Measurements from ENCODE around the gene BFSP1.

The BFSP1 gene

DNA sequence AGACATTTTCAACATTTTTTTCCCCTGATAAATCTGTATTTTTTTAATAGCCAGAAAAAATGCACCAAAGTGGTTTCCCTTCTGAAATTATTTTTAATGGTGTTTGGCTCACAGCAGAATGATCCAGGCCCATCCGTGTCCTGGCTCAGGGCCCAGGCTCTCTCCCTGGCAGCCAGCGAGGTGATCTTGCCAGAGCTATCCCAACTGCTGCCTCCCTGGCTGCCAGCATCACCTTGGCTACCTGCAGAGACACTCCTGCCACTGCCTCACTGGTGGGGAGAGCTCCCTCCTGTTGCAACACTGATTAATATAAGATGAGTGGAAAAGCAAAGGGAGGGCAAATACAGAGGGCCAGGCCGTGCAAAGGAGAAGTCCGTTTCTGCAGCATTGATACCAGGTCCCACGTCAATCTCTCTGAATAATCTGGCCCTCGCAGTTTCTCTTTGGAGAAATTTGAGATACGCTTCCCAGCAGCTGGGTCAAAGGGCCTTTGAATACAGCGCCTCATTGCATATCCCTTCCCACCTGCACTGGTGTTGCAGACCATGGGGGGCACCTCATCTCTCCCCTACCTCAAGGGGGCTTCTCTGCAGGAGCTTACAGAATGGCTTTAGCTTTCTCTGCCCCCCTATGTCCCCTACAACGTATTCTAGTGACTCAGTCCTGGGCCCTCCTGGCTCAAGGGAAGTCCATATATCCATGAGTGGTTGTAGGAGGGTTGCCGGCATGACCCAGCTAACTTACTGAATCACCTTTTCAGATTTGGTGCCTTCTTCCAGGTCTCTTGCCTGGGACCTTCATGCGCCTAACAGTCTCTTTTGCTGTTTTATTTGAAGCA is 25.9 kb upstream of the BFSP1 start:
- DNase-seq, result no peak

DNA sequence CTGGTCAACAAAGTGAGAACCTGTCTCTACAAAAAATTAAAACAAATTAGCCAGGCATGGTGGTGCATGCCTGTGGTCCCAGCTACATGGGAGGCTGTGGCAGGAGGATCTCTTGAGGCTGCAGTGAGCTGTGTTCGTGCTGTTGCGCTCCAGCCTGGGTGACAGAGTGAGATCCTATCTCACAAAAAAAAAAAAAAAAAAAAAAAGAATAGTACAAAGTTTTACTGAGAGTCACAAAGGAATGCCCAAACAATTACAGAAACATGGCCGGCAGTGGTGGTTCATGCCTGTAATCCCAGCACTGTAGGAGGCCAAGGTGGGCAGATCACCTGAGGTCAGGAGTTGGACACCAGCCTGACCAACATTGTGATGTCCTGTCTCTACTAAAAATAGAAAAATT is 23.9 kb upstream of the BFSP1 start:
- no peak for DNase-seq

DNA sequence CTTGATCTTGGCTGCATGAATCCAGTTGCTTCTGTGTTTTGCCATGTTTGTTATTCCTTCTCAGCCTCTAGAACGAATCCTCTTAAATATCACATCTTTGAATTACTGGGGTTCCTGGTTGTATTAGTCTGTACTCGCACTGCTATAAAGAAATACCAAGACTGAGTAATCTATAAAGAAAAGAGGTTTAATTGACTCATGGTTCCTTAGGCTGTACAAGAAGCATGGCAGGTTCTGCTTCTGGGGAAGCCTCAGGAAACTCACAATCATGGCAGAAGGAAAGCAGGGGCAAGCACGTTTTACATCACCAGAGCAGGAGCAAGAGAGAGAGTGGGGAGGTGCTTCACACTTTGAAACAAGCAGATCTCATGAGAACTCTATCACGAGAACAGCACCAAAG is 18.0 kb upstream of the BFSP1 start:
- no peak for DNase-seq

DNA sequence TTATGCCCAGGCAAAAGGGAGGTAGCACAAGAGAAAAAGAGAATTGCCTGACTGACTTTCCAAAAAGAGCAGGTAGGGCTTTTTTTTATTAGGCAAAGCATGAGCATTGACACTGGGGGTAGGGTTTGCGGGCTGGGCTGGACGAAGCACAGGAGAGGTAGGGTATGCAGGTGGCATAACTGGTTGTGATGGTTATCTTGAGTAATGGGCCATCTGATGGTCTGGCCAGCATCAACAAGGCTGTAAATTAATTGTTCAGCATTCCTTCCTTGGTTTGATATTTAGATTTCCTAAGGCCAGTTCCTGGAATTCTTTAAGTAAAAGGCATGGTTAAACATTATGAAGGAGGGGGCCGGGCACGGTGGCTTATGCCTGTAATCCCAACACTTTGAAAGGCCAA is 13.9 kb upstream of the BFSP1 start:
- DNase-seq, result no peak

GRCh38 chr20:17543531-17544131 is 12.5 kb upstream of the BFSP1 start:
- DNase-seq, result no peak

- no peak for DNase-seq
These were observed 11.8 kb upstream of the BFSP1 start for GRCh38 chr20:17542993-17543412.

DNA sequence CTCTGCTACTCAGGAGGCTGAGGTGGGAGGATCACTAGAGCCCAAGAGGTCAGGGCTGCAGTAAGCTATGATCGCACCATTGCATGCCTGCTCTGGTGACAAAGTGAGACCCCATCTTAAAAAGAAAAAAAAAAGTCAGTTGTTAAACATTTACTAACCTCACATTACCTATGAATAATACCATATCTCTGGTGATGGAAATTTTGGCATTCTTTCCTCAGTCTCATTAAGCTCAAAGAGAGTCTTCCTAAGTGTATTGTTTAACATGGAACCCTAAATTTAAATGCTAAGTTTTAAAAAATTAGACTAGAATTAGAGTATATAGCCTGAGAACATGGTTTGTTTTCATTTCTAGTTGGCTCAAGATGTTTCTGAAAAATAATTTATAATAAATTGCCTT is 11.3 kb upstream of the BFSP1 start:
- DNase-seq, result no peak

GRCh38 chr20:17541996-17542395 is 10.8 kb upstream of the BFSP1 start:
- DNase-seq, result no peak

- no peak for DNase-seq
These were observed 10.4 kb upstream of the BFSP1 start for GRCh38 chr20:17541596-17541995.

DNA sequence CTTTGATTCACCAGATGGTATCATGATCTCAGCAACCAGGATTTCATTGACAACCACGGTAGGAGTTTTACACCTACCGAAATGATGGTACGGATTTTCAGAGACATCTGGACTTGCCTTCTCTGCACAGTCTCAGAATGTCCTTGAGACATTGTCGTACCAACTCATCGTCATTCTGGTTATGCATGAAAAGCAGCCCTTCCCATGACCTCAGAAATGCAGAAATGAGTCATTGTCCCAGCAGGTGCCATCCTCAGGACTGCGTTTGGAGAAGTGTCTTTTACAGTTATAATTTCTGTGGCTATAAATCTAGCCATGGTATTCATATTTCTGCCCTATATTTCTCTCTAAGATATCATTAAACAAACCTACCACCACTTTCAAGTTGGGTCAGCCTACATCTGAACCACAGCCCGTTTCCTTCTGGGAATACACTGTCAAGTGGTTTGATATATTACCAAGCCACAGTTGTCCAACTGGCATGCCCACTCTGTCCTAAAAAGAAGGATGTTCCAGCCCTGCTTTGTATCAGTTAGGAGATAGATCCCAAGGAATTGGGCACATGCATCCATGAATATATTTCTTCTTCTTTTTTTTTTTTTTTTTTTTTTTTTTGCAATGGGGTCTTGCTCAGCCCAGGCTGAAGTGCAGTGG is 7.5 kb upstream of the BFSP1 start:
- no peak for DNase-seq

DNA sequence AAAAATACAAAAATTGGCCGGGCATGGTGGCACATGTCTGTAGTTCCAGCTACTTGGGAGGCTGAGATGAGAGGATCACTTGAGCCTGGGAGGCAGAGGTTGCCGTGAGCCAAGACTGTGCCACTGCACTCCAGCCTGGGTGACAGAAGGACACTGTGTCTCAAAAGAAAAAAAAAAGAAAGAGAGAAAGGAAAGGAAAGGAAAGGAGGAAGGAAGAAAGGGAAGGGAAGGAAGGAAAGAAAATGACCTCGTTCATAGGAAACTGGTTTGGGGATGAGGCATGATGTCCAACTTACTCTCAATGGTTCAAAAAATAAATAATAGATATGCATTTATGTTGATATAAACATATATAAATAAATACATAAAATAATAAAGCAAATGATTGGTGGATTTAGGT is 6.8 kb upstream of the BFSP1 start:
- no peak for DNase-seq

DNA sequence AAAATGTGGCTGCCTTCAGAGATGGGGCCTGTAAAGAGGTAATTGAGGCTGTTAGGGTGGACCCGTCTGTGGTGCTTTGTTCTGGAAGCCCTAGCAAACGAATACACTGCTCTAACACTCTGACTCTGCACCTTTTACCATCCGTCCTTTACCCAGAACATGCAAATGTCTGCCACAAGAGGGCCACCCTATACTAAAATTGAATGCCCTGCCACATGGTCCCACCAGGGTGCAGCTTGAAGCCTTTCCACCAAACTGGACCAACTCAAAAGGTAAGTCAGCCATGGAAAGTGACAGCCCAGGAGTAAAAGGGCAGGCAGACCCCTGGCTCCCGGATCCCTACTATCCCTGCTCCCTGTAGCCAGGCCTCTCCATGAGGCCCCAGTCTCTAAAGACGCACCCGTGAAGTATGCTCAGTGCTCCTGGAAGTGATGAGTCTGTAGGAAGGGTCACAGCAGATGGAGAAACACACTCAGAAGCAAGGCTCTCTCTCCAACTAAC is 5.8 kb upstream of the BFSP1 start:
- DNase-seq, result peak; percentile 29 to 54

DNA sequence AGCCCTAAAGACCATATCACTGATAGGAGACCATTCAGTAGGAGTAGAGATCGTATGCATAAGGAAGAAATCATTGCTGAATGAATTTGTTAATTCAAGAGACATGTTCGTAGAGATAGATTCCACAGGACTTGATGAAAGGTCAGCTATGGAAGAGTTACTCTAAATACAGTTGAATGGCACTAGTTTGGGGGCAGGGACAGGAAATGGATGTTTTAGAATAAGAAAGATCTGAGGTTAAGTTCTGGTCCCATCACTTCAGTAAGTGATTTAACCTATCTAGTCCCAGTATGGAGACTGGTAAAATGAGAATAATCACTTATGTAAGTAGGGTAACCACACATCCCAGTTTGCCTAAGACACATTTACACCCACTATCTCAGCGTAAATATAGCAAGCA is 2.9 kb upstream of the BFSP1 start:
- DNase-seq, result no peak

- no peak for DNase-seq
These were observed 2.2 kb upstream of the BFSP1 start for GRCh38 chr20:17533396-17533795.

GRCh38 chr20:17531665-17532025 is 466 bp upstream of the BFSP1 start:
- DNase-seq, result no peak

DNA sequence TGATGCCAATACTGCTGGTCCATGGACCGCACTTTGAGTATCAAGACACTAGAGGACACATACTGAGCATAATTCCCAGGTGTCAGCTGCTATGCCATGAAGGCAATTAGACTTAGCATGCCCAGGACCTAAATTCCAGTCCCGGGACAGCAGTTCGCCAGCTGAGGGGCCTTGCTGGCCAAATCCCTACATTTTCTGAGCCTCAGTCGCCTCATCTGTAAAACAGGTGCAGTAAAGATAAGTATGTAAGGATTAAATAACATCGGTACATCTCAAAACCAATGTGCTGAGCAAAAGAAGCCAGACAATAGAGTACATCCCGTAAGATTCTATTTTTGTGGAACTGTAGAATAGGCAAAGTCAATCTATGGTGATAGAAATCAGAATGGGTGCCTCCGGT is 1.0 kb downstream of the BFSP1 start:
- DNase-seq, result no peak

- no peak for DNase-seq
These were observed 1.6 kb downstream of the BFSP1 start for GRCh38 chr20:17529586-17529985.

GRCh38 chr20:17525650-17526049 is 5.5 kb downstream of the BFSP1 start:
- no peak for DNase-seq

DNA sequence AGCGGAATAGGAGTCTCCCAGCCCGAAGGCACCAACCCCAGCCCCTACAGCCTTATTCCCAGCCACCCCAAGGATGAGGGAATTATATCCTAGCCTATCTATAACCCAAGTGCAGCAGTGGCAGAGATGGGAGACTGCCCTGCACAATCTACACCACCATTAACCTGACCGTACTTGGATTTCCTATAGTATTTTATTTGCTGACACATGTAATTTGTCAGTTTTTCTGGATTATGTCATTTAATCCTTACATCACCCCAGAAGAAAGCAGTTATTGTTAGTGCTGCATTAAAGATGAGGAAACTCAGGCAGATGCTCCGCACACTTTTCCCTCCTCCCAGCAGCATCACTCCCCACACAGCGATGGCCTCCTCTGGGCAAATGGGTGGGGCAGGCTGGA is 6.0 kb downstream of the BFSP1 start:
- no peak for DNase-seq

GRCh38 chr20:17524560-17524959 is 6.6 kb downstream of the BFSP1 start:
- no peak for DNase-seq

GRCh38 chr20:17523326-17523725 is 7.9 kb downstream of the BFSP1 start:
- DNase-seq, result no peak

- DNase-seq, result no peak
These were observed 8.7 kb downstream of the BFSP1 start for GRCh38 chr20:17522528-17522927.

DNA sequence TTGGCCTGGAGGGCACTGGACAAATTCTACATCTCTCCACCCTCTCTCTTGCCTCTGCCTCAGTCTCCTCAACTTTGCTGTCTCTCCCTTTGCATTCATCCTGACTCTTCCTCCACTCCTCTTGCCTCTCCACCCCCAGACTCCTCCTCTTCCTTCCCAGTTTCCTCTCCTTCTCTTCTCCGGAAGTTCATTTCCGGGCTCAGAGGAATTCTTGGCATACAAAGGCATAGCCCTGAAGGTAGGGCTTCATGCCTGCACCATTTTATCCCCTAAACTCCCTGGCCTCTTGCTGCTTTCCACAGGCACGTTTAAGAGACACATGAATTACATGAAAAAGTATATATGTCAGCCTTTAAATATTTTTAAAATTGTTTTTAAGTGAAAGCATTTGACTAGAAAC is 10.6 kb downstream of the BFSP1 start:
- no peak for DNase-seq

DNA sequence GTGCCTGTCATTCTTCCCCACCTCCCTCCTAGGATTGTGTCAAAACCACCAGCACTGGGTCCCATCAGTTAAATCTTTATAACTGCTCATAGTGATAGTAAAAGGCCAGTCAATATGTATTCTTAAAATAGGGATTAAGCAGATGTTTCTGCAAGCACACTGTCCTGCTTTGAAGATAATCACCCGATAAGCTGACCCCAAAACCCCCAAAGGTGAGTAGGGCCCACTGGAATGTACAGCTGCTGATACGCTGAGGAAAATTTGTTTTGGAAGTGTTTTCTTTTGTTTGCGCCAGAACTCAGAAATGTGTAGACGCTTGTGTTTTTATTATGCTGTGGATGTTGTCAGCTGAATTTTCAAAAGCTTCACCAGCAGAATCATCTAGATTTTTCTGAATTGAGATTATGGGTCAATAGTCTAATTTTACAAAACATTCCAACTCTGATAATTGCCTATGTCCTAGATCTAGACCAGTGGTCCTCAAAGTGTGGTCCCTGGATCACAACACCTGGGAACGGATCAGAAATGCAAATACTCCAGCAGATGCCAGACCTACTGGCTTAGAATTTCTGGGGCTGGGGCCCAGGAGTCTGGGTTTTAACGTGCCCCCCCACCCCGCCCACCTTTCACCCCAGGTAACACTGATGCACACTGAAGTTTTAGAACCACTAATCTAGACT is 11.4 kb downstream of the BFSP1 start:
- DNase-seq, result no peak

Measured in stimulated activated CD4-positive, alpha-beta T cell treated with anti-CD3 and anti-CD28 coated beads, Interleukin-4, amount 100 ng/mL, for 4 hours (primary cell).